Measurements from ENCODE around the gene GYG1. TPM values are rescaled to one million over a fixed set of nuclear protein-coding genes. Genes with fewer than 3 reads are reported as not detected.

GYG1 gene
- polyA plus RNA-seq, 2 of the 4 experiments (the other 2 are of a cell fraction): 39.6 to 59.8 TPM

- Histone ChIP-seq H3K9me3 (no peaks in the 10 kb centered on the region), H3K4me2 (no peak overlapping the region), H3K4me3 (no peak overlapping the region), H3K27ac (no peak overlapping the region), H3K4me1 (no peaks in the 10 kb centered on the region)
- ATAC-seq (no peak), FAIRE-seq (no peak), DNase-seq (ENCODE audit: low read depth in 1 of 2, low spot score in 1 of 2) (no peak)
- WGBS (ENCODE audit: missing lambda C conversion rate): 68% methylated on average over 8 of the region's 8 CpGs
- no peak for TF ChIP-seq SMC3 (IDR thresholded peaks at IDR 0.05)
- TF ChIP-seq JUN (IDR thresholded peaks at IDR 0.05): no peak
- no peak for TF ChIP-seq ELK1 (IDR thresholded peaks at IDR 0.05; ENCODE audit: low read depth, low read length)
- TF ChIP-seq REST (IDR thresholded peaks at IDR 0.05): no peak
- no peak for TF ChIP-seq ZNF302 (CRISPR knock-in tag; IDR thresholded peaks at IDR 0.05)
- TF ChIP-seq RCOR1 (IDR thresholded peaks at IDR 0.05; ENCODE audit: low read depth, low read length): no peak
- CTCF ChIA-PET: interaction anchor here (0.8 to 1.9 kb wide), 7 partner anchors 8 to 569 kb away, joined by 3 to 10 read pairs (median 3); no protein-coding TSS in a partner anchor
- POLR2A ChIA-PET: no interaction called here
Measured at GRCh38 chr3:148948913-148949657, 42.3 kb upstream of the GYG1 start.

- CTCF ChIA-PET: interaction anchor here (0.6 to 1.3 kb wide), 11 partner anchors 12 to 584 kb away, joined by 3 to 5 read pairs (median 3); no protein-coding TSS in a partner anchor
Measured at GRCh38 chr3:148950806-148951205, 40.5 kb upstream of the GYG1 start.

More at GRCh38 chr3:148950806-148951205, 40.5 kb upstream of the GYG1 start:
- FAIRE-seq (no peak), ATAC-seq (peak in 1 of 2 experiments; percentile 55; a peak in 2 of 6 replicates), DNase-seq (ENCODE audit: low read depth in 1 of 2, low spot score in 1 of 2) (peak in 1 of 2 experiments; percentile 33)
- no peaks in the 10 kb centered on the region for H3K9me3 ChIP-seq
- H3K27ac ChIP-seq: no peak overlapping the region
- H3K4me3 ChIP-seq: no peak overlapping the region
- TF ChIP-seq USF2 (IDR thresholded peaks at IDR 0.05) (no peak), GATA3 (IDR thresholded peaks at IDR 0.05; ENCODE audit: borderline replicate concordance) (no peak), ATOH8 (CRISPR knock-in tag; IDR thresholded peaks at IDR 0.05; ENCODE audit: low read depth) (no peak), CHD4 (IDR thresholded peaks at IDR 0.05; ENCODE audit: borderline replicate concordance) (no peak), TP53 (CRISPR knock-in tag; IDR thresholded peaks at IDR 0.05) (no peak), ELK1 (IDR thresholded peaks at IDR 0.05; ENCODE audit: low read depth, low read length) (no peak), POLR2A (IDR thresholded peaks at IDR 0.05; ENCODE audit: low read length) (no peak), SREBF2 (IDR thresholded peaks at IDR 0.05) (no peak), FOSB (CRISPR knock-in tag; IDR thresholded peaks at IDR 0.05) (no peak)
- TF ChIP-seq, protein P1, sequence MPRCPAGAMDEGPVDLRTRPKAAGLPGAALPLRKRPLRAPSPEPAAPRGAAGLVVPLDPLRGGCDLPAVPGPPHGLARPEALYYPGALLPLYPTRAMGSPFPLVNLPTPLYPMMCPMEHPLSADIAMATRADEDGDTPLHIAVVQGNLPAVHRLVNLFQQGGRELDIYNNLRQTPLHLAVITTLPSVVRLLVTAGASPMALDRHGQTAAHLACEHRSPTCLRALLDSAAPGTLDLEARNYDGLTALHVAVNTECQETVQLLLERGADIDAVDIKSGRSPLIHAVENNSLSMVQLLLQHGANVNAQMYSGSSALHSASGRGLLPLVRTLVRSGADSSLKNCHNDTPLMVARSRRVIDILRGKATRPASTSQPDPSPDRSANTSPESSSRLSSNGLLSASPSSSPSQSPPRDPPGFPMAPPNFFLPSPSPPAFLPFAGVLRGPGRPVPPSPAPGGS (IDR thresholded peaks at IDR 0.05): no peak
- peaks cover 2% of the 10 kb centered on the region; the same call in 2 of the 3 replicates for H3K4me1 ChIP-seq
- POLR2A ChIA-PET: no interaction called here
- H3K4me2 ChIP-seq: no peak overlapping the region
- 19% methylated on average over 1 of the region's 1 CpG for WGBS (ENCODE audit: missing lambda C conversion rate)
